Superior temporal gyrus (tissue), 1 donor: ENCODE data around the gene BCL3.
"Not testable (repeated sequence)": the region's sequence is repeated elsewhere in the genome, so short reads cannot be mapped to it uniquely, and the experiment has no call there.

Experiments
- DNase-seq: peaks from one replicate; pipeline ENCODE4 v3.0.0-alpha.2; 2016; ENCODE audit errors: extremely low spot score

Gene BCL3

GRCh38 chr19:44757735-44758505, 9.4 kb downstream of the BCL3 start:
- DNase-seq = peak; percentile 33

DNA sequence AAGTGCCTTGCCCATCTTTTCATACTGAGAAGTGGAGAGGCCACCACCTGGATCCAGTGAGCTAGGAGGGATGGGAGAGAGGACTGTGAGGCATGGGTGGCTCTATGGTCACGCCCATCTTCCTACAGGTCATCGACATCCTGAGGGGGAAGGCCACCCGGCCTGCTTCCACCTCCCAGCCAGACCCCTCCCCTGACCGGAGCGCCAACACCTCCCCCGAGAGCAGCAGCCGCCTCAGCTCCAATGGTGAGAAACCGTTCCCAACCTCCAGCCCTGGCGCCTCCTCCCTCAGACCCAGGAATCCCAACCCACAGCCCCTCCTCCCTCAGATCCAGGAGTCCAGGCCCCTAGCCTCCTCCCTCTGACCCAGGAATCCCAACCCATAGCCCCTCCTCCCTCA, 10.1 kb downstream of the BCL3 start:
- DNase-seq = no peak

DNA sequence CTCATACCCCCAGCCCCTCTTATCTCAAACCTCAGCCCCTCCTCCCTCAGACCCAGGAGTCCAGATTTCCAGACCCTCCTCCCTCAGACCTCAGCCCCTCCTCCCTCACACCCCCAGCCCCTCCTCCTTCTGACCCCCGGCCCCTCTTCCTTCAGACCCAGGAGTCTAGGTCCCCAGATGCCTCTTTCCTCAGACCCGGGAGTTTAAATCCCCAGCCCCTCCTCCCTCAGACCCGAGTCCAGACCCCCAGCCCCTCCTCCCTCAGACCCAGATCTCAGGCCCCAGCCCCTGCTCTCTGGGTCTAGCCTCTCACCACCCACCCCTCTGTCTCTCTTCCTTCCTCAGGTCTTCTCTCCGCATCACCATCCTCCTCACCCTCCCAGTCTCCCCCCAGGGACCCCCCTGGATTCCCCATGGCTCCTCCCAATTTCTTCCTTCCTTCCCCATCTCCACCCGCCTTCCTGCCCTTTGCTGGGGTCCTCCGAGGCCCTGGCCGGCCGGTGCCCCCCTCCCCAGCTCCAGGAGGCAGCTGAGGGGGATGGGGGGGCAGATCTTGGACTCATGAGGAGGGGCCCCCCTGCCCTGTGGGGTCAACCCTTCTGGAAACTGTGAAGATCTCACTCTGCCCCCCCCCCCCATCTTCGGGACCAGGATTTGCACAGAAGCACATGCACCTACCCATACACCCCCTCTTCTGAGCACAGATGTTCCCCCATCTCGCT, 10.7 kb downstream of the BCL3 start:
- DNase-seq = no peak

- DNase-seq = no peak
Measured at GRCh38 chr19:44762038-44762437, 13.5 kb downstream of the BCL3 start.

DNA sequence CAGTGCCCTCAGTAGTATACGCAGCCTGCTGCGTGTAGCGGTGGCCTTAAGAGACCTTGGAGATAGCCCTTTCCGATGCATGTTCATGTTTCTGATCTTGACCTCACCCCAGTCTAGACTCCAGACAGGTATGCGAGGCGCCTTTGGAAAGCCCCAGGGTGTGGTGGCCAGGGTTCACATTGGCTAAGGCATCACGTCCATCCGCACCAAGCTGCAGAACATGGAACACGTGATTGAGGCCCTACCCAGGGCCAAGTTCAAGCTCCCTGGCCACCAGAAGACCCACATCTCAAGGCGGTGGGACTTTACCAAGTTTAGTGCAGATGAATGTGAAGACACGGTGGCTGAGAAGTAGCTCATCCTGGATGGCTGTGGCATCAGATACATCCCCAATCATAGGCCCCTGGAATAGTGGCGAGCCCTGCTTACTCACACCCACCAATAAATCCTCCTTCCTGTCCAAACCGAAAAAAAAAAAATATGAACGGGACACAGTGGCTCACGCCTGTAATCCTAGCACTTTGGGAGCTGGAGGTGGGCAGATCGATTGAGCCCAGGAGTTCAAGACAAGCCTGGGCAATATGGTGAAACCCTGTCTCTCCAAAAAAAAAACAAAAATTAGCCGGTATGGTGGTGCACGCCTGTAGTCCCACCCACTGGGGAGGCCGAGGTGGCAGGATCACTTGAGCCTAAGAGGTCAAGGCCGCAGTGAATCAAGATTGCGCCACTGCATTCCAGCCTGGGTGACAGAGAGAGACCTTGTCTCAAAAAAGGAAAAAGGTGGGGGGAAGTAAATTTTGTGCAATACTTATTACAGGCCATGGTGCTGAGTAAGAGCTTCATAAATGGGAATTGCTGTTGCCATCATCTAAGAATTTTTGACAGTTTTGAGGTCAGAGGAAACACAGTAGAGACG, 16.8 kb downstream of the BCL3 start:
- no peak for DNase-seq

- no peak for DNase-seq
Measured at GRCh38 chr19:44765949-44766335, 17.4 kb downstream of the BCL3 start.

- no peak for DNase-seq
Measured at GRCh38 chr19:44767295-44768180, 19.0 kb downstream of the BCL3 start.

DNA sequence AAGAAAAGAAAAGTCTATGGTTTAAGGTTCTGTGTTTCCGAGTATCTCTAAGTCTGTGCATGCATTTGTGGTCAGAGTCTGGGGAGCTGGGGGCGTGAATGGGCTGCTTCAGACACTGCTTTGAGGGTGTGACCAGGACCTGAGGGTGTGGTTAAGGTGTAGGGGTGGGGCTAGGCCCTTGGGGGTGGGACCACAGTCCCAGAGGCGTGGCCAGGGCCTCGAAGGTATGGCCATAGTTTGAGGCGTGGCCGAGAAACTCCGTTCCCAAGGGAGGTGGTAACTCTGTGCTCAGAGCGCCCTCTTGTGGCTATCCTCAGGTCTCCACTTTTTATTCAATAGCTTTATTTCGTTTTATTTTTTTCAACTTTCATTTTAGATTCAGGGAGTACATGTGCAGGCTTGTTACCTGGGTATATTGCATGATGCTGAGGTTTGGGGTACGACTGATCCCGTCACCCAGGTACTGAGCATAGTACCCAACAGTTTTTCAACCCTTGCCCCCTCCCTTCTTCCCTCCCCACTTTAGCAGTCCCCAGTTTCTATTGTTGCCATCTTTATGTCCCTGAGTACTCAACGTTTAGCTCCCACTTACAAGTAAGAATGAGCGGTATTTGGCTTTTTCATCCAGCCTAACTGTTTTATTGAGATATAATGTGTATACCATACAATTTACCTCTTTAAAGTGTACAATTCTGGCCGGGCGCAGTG, 22.2 kb downstream of the BCL3 start:
- peak; percentile 87 for DNase-seq

DNA sequence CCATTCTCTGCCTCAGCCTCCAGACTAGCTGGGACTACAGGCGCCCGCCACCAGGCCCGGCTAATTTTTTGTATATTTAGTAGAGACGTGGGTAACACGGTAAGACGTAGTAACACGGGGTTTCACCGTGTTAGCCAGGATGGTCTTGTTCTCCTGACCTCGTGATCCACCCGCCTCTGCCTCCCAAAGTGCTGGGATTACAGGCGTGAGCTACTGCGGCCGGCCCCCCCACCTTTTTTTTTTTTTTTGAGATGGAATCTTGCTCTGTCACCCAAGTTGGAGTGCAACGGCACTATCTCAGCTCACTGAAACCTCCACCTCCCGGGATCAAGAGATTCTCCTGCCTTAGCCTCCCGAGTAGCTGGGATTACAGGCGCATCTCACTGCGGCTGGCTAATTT, 23.6 kb downstream of the BCL3 start:
- DNase-seq = not testable (repeated sequence)

DNA sequence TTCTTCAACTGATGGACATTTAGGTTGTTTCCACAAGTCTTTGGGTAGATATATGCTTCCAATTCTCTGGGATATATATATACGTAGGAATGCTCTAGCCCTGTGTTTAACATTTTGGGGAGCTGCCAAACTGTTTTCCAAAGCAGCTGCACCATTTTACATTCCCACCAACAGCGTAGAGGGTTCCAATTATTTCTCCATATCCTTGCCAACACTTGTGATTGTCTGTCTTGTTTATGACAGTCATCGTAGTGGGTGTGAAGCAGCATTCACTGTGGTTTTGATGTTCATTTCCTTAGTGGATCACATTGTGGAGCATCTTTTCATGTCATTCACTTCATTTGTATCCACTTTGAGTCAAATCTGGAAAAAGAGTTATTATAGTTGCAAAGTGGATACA, 24.5 kb downstream of the BCL3 start:
- DNase-seq = no peak

GRCh38 chr19:44775676-44776240, 27.2 kb downstream of the BCL3 start:
- no peak for DNase-seq

DNA sequence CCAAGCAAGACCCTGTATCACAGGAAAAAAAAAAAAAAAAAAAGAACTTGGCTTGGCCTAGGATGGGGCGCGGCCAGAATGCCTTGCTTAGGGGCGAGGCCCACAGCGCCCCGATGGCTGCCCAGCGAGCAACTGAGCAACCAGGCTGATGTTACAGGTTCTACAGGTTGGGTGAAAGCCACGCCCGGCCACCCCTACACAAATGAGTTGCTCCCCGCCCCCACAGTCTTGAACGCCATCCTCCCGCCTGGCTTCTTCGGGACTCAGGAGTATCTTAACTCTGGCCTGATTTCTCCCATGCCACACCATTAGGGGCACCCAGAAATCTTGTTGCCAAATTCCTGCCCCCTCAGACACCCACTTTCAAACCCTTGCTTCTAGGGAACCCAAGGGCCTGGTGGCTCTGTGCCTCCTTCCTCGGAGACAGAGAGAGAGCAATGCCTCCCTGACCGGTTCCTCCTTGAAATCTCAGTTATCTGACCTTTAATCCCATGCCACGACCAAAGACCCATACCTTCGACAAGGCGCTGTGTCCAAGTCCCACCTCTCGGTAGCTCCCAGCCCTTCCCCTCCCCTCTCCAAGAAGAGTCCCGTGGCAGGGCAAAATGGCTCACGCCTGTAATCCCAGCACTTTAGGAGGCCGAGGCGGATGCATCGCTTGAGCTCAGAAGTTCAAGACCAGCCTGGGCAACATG, 28.0 kb downstream of the BCL3 start:
- DNase-seq = no peak

DNA sequence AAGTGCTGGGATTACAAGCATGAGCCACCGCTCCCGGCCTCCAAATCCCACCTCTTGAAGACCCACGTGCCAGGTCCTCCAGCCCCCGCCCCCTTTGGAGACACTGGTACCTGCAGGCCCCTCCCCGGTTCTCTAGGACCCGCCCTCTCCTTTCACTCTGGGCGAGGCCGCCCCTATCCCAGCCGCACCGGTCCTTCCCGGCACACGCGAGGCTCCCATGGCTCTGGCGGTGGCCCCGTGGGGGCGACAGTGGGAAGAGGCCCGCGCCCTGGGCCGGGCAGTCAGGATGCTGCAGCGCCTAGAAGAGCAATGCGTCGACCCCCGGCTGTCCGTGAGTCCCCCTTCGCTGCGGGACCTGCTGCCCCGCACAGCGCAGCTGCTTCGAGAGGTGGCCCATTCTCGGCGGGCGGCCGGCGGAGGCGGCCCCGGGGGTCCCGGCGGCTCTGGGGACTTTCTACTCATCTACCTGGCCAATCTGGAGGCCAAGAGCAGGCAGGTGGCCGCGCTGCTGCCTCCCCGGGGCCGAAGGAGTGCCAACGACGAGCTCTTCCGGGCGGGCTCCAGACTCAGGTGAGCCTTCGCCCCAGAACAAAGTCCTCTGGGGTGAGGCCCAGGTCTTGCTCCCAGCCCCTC, 29.3 kb downstream of the BCL3 start, which contains the start of gene CBLC:
TSS of gene CBLC (plus strand) at position 176 of the 633 bp plus-strand sequence. CDS start at position 218, 42 bp downstream.
- no peak for DNase-seq

GRCh38 chr19:44779150-44779549, 30.6 kb downstream of the BCL3 start:
- no peak for DNase-seq

GRCh38 chr19:44781694-44782093, 33.2 kb downstream of the BCL3 start:
- not testable (repeated sequence) for DNase-seq

- DNase-seq = no peak
Measured at GRCh38 chr19:44782729-44783128, 34.2 kb downstream of the BCL3 start.

GRCh38 chr19:44783545-44783944, 35.0 kb downstream of the BCL3 start:
- no peak for DNase-seq

DNA sequence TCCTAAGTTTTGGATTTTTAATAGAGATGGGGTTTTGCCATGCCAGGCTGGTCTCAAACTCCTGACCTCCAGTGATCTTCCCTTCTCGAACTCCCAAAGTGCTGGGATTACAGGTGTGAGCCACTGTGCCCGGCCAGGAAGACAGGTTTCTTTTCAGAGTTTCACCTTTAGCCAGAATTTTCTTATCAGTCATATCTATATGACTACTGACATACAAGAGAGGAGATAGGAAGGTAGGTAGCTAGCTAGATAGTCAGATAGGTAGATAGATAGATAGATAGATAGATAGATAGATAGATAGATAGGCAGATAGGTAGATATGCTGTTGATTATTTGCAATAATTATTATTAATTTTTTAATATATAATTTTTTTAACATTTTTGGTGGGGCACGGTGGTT, 36.8 kb downstream of the BCL3 start:
- DNase-seq = no peak

- DNase-seq = no peak
Measured at GRCh38 chr19:44785993-44786392, 37.5 kb downstream of the BCL3 start.
